Fibroblast of lung (primary cell): ENCODE results near the gene RTCA.

Source experiments
- EZH2 ChIP-seq: IDR thresholded peaks from 2 replicates; pipeline ENCODE4 v1.5.1; 2012; ENCODE audit warnings: low read length, control low read depth, mild to moderate bottlenecking; ENCODE audit errors: missing control alignments
- TF ChIP-seq, protein P1 (sequence below), 2 donors: IDR thresholded peaks in 1 of 2; conservative IDR thresholded peaks in 1 of 2; 1 replicate in 1 of 2; 2 replicates in 1 of 2; pipeline ENCODE4 v1.5.1; 2011 to 2012; ENCODE audit warnings: low read length in 2 of 2, control low read depth in 1 of 2, inconsistent platforms in 1 of 2, low read depth in 1 of 2, mild to moderate bottlenecking in 1 of 2

DNA sequence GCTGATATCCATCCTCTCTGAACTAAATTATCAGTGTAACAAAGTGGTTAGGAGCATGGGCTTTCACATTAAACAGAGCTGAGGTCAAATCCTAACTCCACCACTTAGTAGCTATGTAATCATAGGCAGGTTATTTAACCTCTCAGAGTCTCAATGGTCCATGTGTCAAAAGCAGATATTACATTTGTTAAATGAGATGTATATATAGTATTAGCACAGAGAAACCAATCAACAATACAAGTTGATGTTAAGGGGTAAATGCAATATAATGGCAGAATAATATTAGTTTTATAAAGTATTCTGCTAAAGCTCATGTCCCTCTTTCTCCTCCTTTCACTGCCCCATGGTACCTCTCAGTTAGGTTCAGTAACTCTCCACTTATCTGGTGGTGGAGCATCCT lies 43.6 kb upstream of the RTCA start:
- TF ChIP-seq, protein P1, sequence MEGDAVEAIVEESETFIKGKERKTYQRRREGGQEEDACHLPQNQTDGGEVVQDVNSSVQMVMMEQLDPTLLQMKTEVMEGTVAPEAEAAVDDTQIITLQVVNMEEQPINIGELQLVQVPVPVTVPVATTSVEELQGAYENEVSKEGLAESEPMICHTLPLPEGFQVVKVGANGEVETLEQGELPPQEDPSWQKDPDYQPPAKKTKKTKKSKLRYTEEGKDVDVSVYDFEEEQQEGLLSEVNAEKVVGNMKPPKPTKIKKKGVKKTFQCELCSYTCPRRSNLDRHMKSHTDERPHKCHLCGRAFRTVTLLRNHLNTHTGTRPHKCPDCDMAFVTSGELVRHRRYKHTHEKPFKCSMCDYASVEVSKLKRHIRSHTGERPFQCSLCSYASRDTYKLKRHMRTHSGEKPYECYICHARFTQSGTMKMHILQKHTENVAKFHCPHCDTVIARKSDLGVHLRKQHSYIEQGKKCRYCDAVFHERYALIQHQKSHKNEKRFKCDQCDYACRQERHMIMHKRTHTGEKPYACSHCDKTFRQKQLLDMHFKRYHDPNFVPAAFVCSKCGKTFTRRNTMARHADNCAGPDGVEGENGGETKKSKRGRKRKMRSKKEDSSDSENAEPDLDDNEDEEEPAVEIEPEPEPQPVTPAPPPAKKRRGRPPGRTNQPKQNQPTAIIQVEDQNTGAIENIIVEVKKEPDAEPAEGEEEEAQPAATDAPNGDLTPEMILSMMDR (conservative IDR thresholded peaks at IDR 0.05 in 1 of 2, IDR thresholded peaks at IDR 0.05 in 1 of 2; ENCODE audit: low read depth in 1 of 2, low read length in 2 of 2), result no peak
- no peak for TF ChIP-seq EZH2
